Activated T-cell treated with anti-CD3 and anti-CD28 coated beads for 1 hour (primary cell): ENCODE measurements around the gene LIFR.
"Not testable (repeated sequence)": the region's sequence is repeated elsewhere in the genome, so short reads cannot be mapped to it uniquely, and the experiment has no call there.

Experiments
- DNase-seq: peaks from one replicate; pipeline ENCODE4 v3.0.0-alpha.2; 2020; ENCODE audit warnings: low read depth

The LIFR gene

DNA sequence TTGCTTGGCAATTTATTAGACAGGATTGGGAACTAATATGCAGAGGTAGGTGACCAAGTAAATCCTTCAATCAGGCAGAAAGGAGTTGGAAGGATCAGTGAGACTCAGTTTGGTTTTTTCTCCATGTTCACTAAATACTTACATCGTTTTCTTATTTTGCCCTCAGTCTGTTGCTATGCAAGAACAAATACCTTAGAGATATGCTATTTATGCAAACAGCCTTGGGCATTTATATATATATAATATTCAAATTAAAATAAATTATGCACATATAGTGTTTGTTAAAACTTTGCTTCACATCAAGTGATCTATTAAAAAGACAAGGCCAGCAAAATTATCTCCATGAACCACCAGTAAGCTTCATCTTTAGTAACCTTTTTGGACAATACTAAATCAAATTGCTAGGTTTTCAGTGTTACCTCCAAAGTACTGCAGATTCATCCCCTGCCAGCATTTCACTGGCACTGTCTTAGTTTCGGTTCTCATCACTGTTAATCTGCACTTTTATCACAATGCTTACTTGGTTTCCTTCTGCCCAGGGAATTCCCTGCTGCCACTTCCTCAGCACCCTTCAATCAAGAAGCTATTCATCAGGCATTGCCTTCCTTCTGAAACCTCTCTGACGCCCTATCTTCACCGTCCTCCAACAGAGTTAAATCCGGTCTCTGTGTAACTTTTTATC is 26.0 kb upstream of the LIFR start:
- DNase-seq, result no peak

DNA sequence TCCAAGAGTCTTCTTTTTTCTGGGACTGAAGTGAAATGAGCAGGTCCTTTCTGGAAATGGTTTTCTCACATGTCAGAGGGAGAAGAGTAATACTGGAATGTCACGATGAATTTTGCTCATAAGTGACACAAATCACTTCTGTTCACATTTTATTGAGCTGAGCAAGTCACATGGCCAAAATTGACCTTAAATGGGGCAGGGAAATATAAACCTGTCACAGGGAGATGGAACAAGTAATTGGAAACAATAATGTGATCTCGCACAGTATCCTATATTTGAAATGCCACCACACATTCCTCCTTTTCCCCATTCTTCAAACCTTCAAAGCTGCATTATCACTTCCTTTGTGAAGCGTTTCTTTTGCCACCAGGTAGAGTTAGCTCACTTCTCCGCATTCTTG is 25.2 kb upstream of the LIFR start:
- DNase-seq, result no peak

DNA sequence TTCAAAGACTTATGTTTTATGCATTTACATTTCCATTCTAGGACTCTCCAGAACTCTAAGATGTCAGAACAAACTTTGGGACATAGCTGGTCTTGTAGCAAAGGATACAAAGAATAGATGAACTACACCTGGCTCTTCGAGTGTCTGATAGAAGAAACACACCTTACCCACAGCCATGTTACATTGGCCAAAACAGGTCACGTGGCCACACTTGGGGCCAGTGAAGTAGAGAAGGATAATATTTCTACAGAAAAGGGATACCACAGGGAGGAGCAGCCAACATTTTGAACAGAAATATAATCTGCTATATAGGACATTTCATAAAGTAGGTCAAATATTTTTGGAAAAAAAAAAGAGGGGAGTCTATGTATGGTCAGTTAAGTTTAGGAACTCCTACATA is 22.7 kb upstream of the LIFR start:
- DNase-seq, result no peak

DNA sequence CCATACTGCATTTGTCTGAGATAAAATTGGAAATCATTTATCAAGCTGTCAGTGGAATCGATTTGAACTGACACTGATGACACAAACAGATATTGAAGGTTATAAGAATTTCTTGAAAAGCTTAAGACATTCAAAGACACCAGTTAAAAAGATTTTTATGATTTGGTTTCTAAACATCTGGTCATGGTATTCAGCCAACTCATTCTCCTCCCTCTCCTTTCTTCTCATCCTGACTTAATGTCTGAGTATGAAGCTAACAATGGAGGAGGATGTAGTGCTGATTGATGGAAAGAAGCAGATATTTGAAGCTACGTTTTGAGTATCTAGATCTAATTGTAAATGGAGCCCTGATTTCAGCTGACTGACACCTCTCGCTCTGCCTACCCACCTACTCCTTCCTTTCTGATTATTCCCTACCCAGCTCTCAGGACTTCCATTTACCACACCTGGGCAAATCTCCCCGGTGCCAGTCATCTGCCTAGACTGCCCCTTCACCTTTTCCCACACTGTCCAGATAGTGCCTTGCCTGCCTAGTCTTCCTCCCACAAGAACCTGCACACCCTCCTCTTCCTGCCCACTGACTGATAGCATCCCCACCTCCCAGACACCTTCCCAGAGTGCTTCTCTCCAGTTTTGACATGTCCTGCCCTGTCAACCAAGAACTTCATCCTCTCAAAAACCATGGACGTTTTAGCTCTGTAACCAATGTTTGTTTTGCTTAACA is 20.7 kb upstream of the LIFR start:
- DNase-seq, result no peak

DNA sequence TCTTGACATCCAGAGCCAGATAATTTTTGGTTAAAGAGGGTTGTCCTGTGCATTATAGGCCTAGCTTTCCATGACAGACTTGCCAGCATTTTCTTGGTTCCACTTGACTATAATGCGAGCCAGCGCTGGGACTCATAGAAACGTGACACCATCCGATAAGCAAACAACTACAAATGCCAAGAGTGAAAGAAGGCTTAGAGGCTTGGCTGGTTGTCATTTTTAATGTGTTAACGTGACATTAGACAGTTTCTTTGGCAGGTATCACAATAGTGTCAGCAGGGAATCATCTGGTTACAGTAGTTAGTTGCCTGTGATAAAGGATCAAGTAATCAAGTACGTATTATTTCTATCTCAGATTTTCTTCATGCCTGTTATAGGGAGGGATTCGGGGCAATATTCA is 20.0 kb upstream of the LIFR start:
- no peak for DNase-seq

DNA sequence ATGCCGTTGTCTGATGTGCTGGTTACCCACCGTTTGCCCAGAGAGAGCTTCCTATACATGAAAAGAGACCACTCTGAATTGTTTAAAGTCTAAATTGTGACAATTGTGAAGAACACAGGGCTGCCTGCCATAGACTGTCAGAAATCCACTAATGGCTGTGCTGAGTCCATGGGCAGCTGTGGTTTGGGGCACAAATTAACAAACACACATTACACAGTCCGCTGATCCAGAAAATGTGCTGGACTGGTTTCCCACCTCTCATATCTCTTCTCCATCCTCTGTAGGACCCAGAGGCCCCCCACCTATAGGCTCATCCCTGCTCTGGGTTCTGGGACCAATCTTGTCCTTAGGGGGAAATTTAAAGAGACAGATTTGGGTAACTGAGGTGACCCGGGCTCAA is 19.0 kb upstream of the LIFR start:
- DNase-seq, result no peak

DNA sequence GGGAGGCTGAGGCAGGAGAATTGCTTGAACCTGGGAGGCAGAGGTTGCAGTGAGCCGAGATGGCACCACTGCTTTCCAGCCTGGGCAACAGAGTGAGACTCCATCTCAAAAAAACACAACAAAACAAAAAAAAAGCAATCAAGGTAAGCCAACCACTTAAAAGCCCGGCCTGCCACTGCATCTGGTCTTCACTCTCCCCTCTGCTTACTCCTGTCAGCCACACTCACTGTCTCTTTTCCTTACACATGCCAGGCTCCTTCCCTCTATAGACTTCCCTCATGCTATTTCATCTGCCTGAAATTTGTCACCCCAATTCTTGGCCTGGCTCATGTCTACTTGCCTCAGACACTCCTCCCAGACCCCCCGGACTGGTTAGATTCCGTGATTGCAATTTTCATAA is 17.6 kb upstream of the LIFR start:
- no peak for DNase-seq

DNA sequence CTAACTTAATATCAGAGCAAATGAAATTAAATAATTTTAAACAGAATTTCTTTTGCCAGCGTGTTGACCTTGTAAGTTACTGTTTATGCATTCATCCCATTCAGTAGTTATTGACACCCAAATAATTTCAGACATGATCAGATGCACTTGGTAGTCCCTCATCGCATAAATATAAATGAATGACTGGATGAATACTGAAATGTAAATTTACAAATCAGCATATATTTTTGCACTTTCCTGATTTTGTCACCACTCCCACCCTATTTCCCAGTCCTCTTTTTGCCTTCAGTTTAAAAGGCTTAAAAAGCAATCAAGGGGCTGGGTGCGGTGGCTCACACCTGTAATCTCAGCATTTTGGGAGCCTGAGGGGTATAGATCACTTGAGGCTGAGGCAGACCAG is 17.1 kb upstream of the LIFR start:
- no peak for DNase-seq

DNA sequence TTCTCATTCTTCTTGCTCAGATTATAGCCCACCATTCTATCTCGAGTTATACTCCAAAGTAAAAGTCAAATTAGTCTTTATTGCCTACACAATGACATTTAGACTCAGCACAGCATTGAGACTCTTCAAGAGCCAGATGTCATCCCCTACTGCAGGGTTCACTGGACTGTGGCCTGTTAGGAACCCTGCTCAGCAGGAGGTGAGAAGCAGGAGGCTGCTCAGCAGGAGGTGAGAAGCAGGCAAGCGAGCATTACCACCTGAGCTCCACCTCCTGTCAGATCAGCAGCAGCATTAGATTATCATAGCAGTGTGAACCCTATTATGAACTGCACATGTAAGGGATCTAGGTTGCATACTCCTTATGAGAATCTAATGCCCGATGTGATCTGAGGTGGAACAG is 12.7 kb upstream of the LIFR start:
- no peak for DNase-seq

DNA sequence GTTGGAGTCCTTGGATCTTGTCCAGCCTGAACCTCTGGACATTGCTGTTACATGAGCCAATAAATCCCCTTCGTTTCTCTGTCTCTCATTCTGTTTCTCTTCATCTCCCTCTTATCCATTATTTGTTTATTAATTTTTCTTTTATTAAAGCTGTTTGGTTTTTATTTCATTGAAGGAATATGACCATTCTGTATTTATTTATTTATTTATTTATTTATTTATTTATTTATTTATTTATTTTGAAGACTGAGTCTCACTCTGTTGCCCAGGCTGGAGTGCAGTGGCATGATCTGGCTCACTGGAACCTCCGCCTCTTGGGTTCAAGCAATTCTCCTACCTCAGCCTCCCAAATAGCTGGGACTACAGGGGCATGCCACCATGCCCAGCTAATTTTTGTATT is 10.9 kb upstream of the LIFR start:
- DNase-seq, result not testable (repeated sequence)

DNA sequence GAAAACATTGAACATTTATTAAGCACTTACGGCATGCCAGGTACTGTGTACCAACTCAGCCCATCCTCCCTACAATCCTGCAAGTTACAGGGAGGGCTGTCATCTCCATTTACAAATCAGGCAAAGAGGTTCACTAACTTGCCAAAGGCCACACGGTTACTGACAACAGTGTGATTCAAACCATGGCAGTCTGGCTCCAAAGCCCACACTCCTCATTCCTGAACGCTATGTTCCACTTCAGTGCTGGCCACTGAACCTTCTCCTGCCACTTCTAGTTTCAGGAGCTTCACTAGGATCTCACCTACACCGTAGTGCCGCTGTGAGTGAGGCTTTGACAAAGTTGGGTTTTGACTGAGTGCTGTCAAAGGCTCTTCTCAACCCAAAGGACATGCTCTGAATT is 7.2 kb upstream of the LIFR start:
- DNase-seq, result no peak

DNA sequence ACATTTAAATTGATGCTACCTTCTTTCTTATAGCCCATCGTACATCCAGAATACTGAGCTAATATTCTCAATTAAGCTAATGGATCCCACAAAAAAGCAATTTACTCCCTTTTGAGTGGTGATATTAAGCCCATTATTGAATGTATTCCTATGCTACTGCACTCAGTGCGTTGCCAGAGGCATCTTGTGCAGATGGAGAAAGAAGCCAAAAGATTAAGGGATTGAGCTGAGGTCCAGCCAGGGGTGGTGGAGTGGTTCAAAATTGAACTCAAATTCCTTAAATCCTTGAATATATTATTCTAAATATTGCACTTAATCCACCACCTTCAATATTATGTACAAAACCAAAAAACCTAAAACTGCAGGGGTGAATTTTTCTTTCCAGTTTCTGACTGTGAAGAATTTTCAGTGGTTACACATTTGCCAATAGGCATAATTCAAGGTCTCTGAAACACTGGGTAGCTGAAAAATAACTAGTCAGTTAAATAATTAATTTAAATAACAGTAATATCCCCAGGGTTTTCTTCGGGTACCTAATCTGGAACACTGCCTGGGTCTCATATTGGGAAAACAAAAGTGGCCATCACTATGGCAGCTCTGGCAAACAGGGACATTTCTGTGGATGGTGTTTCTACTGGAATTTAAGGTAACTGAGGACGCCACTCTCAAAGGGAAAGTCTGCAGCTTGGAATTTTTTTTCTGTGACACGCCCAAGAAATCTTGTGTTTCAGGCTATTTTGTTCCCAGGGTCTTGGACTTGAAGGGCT is 6.2 kb upstream of the LIFR start:
- DNase-seq, result no peak

DNA sequence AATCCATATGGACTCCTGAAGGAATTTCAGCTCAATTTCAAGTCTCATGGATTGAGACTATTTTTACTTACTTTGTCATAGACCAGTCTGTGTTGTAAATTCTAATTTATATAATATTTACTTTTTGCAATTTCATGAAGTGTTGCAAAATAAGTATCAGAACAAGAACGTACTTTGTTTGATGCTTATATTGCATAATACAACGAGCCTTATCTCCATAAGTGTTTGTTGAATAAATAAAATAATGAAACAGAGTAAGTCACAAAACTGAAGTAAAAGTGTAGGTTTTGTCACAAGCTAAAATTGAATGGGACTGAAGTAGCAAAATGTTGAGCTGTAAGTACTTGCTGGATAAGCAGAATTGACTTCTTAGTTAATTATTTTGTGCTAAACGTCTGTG is 3.0 kb upstream of the LIFR start:
- no peak for DNase-seq

DNA sequence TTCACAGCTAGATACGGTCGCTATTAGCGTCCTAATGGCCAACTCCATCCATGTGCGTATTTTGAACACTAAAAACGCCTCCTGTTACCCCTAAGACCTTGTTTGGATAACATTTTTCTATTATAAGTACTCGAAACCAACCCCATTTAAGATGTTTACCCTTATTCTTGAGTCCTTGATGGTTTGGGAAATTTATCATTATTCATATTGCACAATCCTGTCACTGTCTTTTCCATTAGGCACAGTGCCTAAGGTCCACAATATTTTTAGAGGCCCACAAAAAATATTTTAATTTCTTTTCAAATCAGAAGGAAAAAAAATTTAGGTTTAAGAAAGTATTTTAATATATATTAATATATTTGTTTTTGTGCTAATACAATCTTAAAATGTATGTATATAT is 1.3 kb upstream of the LIFR start:
- DNase-seq, result no peak

DNA sequence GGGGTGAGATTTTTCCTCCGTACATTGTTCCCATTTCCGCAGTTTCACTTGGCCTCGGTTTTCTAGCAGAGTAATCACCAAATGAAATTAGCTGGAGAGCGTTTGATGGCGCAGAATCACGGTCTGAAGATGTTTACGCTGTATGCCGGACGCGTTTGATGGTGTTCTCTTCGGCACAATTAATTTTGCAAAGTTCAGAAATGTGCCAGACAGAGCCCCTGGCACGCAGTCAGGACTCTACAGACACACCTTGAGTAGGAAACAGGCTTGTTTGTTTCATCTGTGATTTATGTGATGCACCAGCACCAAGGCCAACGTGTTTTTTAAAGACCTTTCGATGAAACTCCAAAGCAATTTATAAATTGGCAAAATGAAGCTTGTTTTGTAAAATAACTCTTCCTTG is 863 bp upstream of the LIFR start:
- DNase-seq, result no peak

DNA sequence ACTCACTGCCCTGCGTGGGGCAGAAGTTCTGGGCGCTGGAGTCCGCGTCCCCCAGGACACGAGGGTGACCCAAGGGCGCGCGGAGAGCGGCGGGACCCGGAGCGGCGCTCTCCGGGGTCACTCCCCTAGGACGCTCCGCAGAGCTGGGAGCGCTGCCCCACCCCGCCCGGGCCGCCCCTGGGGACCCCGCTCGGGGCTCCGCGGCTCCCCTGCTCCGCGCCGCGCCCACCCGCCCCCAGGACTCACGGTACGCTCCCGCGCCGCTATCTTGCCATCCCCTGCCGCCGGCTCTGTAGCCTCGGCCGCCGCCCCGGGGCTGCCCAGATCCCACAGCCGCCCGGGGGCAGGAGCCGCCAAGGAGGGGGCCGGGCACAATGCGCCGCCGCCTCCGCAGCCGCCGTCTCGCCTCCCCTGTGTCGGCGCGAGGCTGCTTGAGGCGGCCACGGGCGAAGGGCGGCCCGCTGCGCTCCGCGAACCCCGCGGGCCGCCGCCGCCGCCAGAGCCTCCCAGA is 303 bp downstream of the LIFR start:
- DNase-seq, result no peak

DNA sequence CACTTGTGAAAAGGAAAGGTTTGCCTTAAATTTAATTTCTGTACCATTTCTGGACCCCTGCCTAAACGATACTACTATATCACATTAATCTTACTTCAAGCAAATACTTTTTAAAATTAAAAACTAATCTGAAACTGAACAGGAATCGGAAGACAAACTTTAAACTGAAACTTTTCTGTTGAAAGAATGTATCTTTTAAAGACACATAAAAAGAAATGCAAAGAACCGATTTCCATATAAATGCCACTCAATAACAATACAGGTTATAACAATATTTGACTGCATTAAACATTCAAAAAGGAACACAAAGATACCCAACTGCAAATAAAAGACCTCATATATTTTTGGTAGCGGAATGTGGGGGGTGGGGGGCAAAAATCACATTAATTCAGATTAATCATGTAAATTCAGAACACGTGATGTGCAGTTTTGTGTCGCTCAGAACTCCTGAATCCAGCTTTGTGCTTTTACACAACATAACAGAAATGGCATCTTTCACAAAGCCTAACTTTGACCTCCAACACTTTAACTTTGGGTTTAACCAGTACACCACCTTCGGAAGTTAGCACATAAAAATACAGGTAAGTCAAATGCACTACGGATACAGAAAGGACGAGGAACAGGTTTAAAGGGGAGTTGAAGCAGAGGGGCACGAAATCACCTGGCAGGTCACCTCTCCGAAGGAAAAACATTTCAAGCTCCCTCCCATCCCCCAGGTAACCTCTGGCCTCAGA is 925 bp downstream of the LIFR start:
- DNase-seq, result no peak

DNA sequence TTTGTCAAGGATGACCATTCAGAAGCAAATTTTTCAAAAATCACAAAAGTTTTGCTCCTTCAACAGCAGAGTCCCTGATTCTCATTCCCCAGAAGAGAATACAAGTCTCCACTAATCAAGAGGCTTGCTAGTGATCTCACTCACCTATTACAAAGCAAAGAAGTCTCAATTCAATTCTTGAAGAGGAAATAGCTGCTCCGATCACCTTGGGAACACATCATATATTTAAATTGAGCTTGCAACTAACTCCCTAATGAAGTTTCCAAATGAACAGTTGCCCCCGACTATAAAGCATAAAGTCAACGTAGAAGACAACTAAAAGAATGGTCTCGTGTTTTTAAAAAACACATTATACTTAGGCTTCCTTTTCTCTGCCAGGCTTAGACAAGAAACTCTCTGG is 1.6 kb downstream of the LIFR start:
- no peak for DNase-seq

DNA sequence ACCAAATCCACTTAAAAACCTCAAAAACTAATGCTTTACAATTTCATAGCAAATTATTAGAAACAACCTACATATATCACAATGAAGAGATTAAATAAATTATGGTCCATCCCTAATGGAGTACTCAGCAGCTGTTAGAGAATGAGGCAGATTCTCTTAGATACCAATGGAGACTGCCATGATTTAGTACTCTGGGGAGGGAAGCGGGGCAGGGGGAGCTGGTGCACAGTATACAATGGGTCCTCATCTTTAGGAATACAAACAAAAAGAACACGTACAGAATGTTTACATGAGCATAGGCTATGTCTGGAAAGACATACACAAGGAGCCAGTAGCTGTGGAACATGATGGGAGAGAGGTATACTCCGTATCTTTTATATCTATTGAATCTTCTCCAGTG is 2.0 kb downstream of the LIFR start:
- no peak for DNase-seq

DNA sequence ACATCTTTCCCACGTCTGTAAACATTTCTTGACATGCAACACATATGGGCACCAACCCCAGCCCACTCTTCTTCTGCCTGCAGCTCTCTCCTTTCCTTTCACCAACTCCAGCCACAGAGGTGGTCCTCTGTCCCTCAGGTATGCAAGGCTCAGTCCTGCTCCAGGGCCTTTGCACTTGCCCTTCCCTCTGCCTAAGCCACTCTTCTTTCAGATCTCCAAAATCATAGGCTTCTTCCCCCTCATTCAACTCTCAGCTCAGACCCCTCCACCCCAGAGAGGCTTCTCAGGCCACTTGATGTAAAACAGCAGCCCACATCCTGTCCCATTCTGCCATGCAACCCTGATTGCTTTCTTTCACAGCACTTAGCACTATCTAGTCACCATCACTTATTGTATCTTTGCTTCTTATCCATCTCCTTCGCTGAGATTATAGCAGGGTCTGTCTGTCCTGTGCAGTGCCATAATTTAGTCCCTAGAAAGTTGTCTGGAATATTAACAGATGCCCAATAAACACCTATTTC is 3.4 kb downstream of the LIFR start:
- no peak for DNase-seq

DNA sequence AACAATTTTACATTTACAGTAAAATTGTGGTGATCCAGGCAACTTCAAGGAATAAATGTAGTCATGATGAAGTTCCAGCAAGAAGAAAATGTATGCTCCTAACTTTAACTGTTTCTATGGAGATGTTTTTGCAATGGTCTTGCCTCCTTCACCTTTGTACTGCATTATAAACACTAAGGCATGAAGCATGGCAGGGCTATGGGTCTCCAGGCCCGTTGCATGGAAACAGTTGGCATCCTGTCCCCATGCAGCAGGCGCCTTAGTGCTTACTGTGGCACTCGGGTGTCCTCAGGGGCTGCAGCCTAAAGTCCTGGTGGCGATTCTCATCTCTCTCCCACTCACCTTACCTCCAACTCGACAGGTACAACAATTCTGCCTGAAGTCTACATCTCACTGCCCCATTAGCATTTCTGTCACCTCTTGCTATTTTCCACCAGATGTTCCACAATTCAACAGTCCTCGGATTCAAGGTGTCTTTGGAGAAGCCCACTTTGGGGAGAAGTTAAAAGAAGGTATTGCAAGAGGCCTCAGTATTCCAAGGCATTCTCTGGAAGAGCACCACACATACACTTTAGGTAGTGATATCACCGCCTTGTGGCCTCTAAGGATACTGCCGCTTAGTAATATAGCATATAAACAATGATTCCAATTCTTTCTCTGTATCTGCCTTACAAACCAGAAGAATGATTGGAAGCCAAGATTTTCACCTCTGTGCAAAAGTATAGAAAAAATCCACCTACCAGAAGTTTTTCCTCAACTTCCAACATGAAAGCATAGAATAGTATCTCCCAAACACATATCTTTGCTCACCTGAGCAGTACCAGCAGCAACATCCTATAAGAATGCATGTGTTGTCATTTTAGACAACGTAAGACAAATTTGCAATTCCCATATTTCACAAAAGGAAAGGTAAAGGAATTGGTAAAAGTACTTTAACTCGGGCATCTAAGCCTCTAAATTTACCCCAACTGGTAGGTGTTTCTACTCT is 5.1 kb downstream of the LIFR start:
- no peak for DNase-seq
